GM21528 (cell line): Measurements from ENCODE around the gene PA2G4.
A peak's percentile ranks its signal among the peaks of the same experiment; 100 is the strongest.
"Not testable (repeated sequence)": the region's sequence is repeated elsewhere in the genome, so short reads cannot be mapped to it uniquely, and the experiment has no call there.

Source experiments
- ATAC-seq: cut with Tn5 transposase; IDR thresholded peaks from one replicate; pipeline ENCODE4 v1.9.1; 2021; ENCODE audit warnings: mild to moderate bottlenecking, moderate library complexity; ENCODE audit not compliant: unreplicated experiment, low FRiP score

The PA2G4 gene

GRCh38 chr12:56098592-56098991, 5.8 kb upstream of the PA2G4 start:
- no peak for ATAC-seq

GRCh38 chr12:56099787-56100186, 4.6 kb upstream of the PA2G4 start:
- ATAC-seq: no peak

GRCh38 chr12:56101045-56101444, 3.3 kb upstream of the PA2G4 start:
- ATAC-seq: no peak

GRCh38 chr12:56102683-56103065, 1.7 kb upstream of the PA2G4 start:
- no peak for ATAC-seq

- no peak for ATAC-seq
Observed at GRCh38 chr12:56103066-56103711, 1.2 kb upstream of the PA2G4 start.

GRCh38 chr12:56103823-56104108, 593 bp upstream of the PA2G4 start:
- ATAC-seq: peak; percentile 14

- ATAC-seq: peak; percentile 31
Observed at GRCh38 chr12:56104815-56105608, 653 bp downstream of the PA2G4 start.

- ATAC-seq: no peak
Observed at GRCh38 chr12:56105609-56105902, 1.2 kb downstream of the PA2G4 start.

GRCh38 chr12:56107242-56107641, 2.9 kb downstream of the PA2G4 start:
- ATAC-seq: no peak

GRCh38 chr12:56110571-56110970, 6.2 kb downstream of the PA2G4 start:
- no peak for ATAC-seq

GRCh38 chr12:56114084-56114483, 9.7 kb downstream of the PA2G4 start:
- ATAC-seq: no peak

- ATAC-seq: no peak
Observed at GRCh38 chr12:56115329-56115728, 11.0 kb downstream of the PA2G4 start.

- ATAC-seq: peak; percentile 53
Observed at GRCh38 chr12:56116267-56117081, 12.1 kb downstream of the PA2G4 start, which contains the start of gene RPL41. RPL41 (plus strand) TSS chr12:56116633.

- not testable (repeated sequence) for ATAC-seq
Observed at GRCh38 chr12:56117082-56117706, 12.8 kb downstream of the PA2G4 start.

GRCh38 chr12:56117778-56118687, 13.7 kb downstream of the PA2G4 start, which contains the start of gene ZC3H10:
ZC3H10 (plus strand) TSS chr12:56118266; CDS start chr12:56120563, 2,297 bp downstream.
- ATAC-seq: peak; percentile 76

- ATAC-seq: peak; percentile 5
Observed at GRCh38 chr12:56118688-56119357, 14.5 kb downstream of the PA2G4 start.

- no peak for ATAC-seq
Observed at GRCh38 chr12:56119361-56119796, 15.0 kb downstream of the PA2G4 start.

GRCh38 chr12:56120158-56120846, 15.9 kb downstream of the PA2G4 start:
- ATAC-seq: no peak
